Left lung (tissue), 10 donors: ENCODE data around the gene SLC5A2. TPM values are rescaled to one million over a fixed set of nuclear protein-coding genes. Genes with fewer than 3 reads are reported as not detected.

Experiments
- ATAC-seq: fragments of 200-7000 bp; cut with Tn5 transposase; one replicate; pipeline ENCODE4 v1.9.1; 2020; ENCODE audit warnings: moderate library complexity
- DNase-seq, 4 donors: peaks; one replicate each; pipeline ENCODE4 v3.0.0-alpha.2; 2013 to 2020
- H3K27ac ChIP-seq, 2 donors: fragments of 200-600 bp; sonication (generic) in 1 of 2; one replicate each; pipeline versions ENCODE4 v1.5.0 to v1.8.0; 2020 to 2021
- H3K27me3 ChIP-seq, 2 donors: fragments of 200-600 bp; sonication (generic) in 1 of 2; one replicate each; pipeline versions ENCODE4 v1.5.0 to v1.8.0; 2020 to 2021
- H3K36me3 ChIP-seq, 2 donors: fragments of 200-600 bp; sonication (generic) in 1 of 2; one replicate each; pipeline versions ENCODE4 v1.5.0 to v1.8.0; 2020 to 2021
- H3K4me1 ChIP-seq, 2 donors: fragments of 200-600 bp; one replicate each; pipeline ENCODE4 v1.8.0; 2021
- H3K4me3 ChIP-seq, 2 donors: fragments of 200-600 bp; sonication (generic) in 1 of 2; one replicate each; pipeline versions ENCODE4 v1.5.0 to v1.8.0; 2020 to 2021; ENCODE audit warnings: mild to moderate bottlenecking in 1 of 2
- H3K9me3 ChIP-seq, 2 donors: fragments of 200-600 bp; sonication (generic) in 1 of 2; one replicate each; pipeline versions ENCODE4 v1.5.0 to v1.8.0; 2020 to 2021
- intact Hi-C, 2 donors: fragments of 100-400 bp; cut with DNase I; formaldehyde crosslinking; loops; one replicate each; pipeline versions ENCODE4 v1.11.2 to v1.14.2; 2022
- polyA plus RNA-seq, 6 donors: library from polyadenylated mRNA; unstranded; fragments of 120-200 nt; gene quantifications; one replicate each; pipeline ENCODE4 v1.2.1, GENCODE V29; 2013; ENCODE audit not compliant: insufficient read length in 6 of 6
- total RNA-seq, 2 donors: library from RNA; stranded (reverse); fragmentation: NEBNext Ultra II Directional; extraction: Animal tissue kit (Norgen Biotek cat#: 25700); gene quantifications; one replicate each; pipeline ENCODE4 v1.2.1, GENCODE V29; 2021
- TF ChIP-seq, protein P1 (sequence below), 2 donors: fragments of 200-600 bp; sonication (generic) in 1 of 2; IDR thresholded peaks; one replicate each; pipeline versions ENCODE4 v1.5.0 to v1.8.0; 2021; ENCODE audit warnings: antibody characterized with exemption in 2 of 2
- donor health status: DM: no; HTN: yes; CAD: no.
- donor health status: DM: no; HTN: no; CAD: no.

SLC5A2 gene
- total and polyA plus RNA-seq, 8 donors = 0.92 to 18.8 (median 13.5) TPM

GRCh38 chr16:31465788-31466370 lies 17.0 kb upstream of the SLC5A2 start:
- TF ChIP-seq, protein P1, sequence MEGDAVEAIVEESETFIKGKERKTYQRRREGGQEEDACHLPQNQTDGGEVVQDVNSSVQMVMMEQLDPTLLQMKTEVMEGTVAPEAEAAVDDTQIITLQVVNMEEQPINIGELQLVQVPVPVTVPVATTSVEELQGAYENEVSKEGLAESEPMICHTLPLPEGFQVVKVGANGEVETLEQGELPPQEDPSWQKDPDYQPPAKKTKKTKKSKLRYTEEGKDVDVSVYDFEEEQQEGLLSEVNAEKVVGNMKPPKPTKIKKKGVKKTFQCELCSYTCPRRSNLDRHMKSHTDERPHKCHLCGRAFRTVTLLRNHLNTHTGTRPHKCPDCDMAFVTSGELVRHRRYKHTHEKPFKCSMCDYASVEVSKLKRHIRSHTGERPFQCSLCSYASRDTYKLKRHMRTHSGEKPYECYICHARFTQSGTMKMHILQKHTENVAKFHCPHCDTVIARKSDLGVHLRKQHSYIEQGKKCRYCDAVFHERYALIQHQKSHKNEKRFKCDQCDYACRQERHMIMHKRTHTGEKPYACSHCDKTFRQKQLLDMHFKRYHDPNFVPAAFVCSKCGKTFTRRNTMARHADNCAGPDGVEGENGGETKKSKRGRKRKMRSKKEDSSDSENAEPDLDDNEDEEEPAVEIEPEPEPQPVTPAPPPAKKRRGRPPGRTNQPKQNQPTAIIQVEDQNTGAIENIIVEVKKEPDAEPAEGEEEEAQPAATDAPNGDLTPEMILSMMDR (IDR thresholded peaks at IDR 0.05) = no peak
- ATAC-seq = no peak
- no peak overlapping the region for H3K4me3 ChIP-seq

GRCh38 chr16:31466381-31466841 lies 16.5 kb upstream of the SLC5A2 start:
- H3K9me3 ChIP-seq = no peaks in the 10 kb centered on the region
- intact Hi-C loops = no loop called here
- TF ChIP-seq, protein P1 (IDR thresholded peaks at IDR 0.05) = no peak
- no peak for ATAC-seq
- peaks cover 0 to 57% of the 10 kb centered on the region in 2 donors for H3K36me3 ChIP-seq
- no peak overlapping the region for H3K4me3 ChIP-seq
- H3K27ac ChIP-seq = no peak overlapping the region
- peaks cover 0 to 2% of the 10 kb centered on the region in 2 donors for H3K27me3 ChIP-seq
- peaks cover 5 to 12% of the 10 kb centered on the region in 2 donors for H3K4me1 ChIP-seq
- DNase-seq = no peak

More at GRCh38 chr16:31465788-31466370, 17.0 kb upstream of the SLC5A2 start:
- no peak overlapping the region for H3K27ac ChIP-seq
- H3K4me1 ChIP-seq = peaks cover 0 to 13% of the 10 kb centered on the region in 2 donors
- no peak for DNase-seq
- intact Hi-C loops = no loop called here
- no peaks in the 10 kb centered on the region for H3K9me3 ChIP-seq
- no peaks in the 10 kb centered on the region for H3K27me3 ChIP-seq
- H3K36me3 ChIP-seq = peaks cover 0 to 57% of the 10 kb centered on the region in 2 donors

GRCh38 chr16:31467151-31467773 lies 15.7 kb upstream of the SLC5A2 start:
- H3K27ac ChIP-seq = no peak overlapping the region
- peaks cover 6 to 18% of the 10 kb centered on the region in 2 donors for H3K4me1 ChIP-seq
- H3K4me3 ChIP-seq = no peak overlapping the region
- peaks cover 0 to 51% of the 10 kb centered on the region in 2 donors for H3K36me3 ChIP-seq
- DNase-seq (no peak), ATAC-seq (no peak)
- H3K27me3 ChIP-seq = peaks cover 0 to 11% of the 10 kb centered on the region in 2 donors
- no peaks in the 10 kb centered on the region for H3K9me3 ChIP-seq
- intact Hi-C loops = no loop called here
- TF ChIP-seq, protein P1 (IDR thresholded peaks at IDR 0.05) = no peak

- intact Hi-C loops = no loop called here
- peaks cover 11 to 22% of the 10 kb centered on the region in 2 donors for H3K4me1 ChIP-seq
- DNase-seq (no peak), ATAC-seq (no peak)
- H3K36me3 ChIP-seq = peaks cover 0 to 45% of the 10 kb centered on the region in 2 donors
- H3K27ac ChIP-seq = no peak overlapping the region
- no peaks in the 10 kb centered on the region for H3K9me3 ChIP-seq
- peaks cover 0 to 17% of the 10 kb centered on the region in 2 donors for H3K27me3 ChIP-seq
- TF ChIP-seq, protein P1 (IDR thresholded peaks at IDR 0.05) = no peak
- H3K4me3 ChIP-seq = no peak overlapping the region
These were observed 15.1 kb upstream of the SLC5A2 start for GRCh38 chr16:31467858-31468257.

- TF ChIP-seq, protein P1 (IDR thresholded peaks at IDR 0.05) = no peak
- Histone ChIP-seq H3K27ac (peak overlapping the region in 1 of 2 donors; percentile 93), H3K4me1 (peaks cover 16 to 34% of the 10 kb centered on the region in 2 donors), H3K4me3 (no peak overlapping the region), H3K36me3 (peaks cover 0 to 39% of the 10 kb centered on the region in 2 donors), H3K9me3 (no peaks in the 10 kb centered on the region), H3K27me3 (peaks cover 0 to 19% of the 10 kb centered on the region in 2 donors)
- ATAC-seq (no peak), DNase-seq (no peak)
- intact Hi-C loops = no loop called here
These were observed 12.3 kb upstream of the SLC5A2 start for GRCh38 chr16:31470615-31471014.
